Stimulated activated naive CD8-positive, alpha-beta T cell treated with anti-CD3 and anti-CD28 coated beads, Interleukin-15, Interleukin-2, amounts not matched to agents 100 ng/mL and 50 ng/mL, for 24 hours (primary cell): ENCODE measurements around the gene NOM1.
"Not testable (repeated sequence)": the region's sequence is repeated elsewhere in the genome, so short reads cannot be mapped to it uniquely, and the experiment has no call there.

Experiments
- H3K27ac Mint-ChIP-seq: one replicate; pipeline ENCODE4 v1.8.0; 2021; ENCODE audit warnings: mild to moderate bottlenecking, mixed read lengths
- H3K27me3 Mint-ChIP-seq: one replicate; pipeline ENCODE4 v1.8.0; 2021; ENCODE audit warnings: mixed read lengths
- H3K36me3 Mint-ChIP-seq: one replicate; pipeline ENCODE4 v1.8.0; 2021; ENCODE audit warnings: low read depth, mixed read lengths
- H3K4me1 Mint-ChIP-seq: one replicate; pipeline ENCODE4 v1.8.0; 2021; ENCODE audit warnings: low read depth, mixed read lengths
- H3K4me3 Mint-ChIP-seq: one replicate; pipeline ENCODE4 v1.8.0; 2021; ENCODE audit warnings: mild to moderate bottlenecking, mixed read lengths
- H3K9me3 Mint-ChIP-seq: one replicate; pipeline ENCODE4 v1.8.0; 2021; ENCODE audit warnings: mixed read lengths

NOM1 gene

GRCh38 chr7:156949541-156950380 is at the start of gene NOM1:
Gene NOM1, plus strand, starts transcription at chr7:156949712. Its CDS starts 26 bp downstream, at chr7:156949738.
- peaks cover 32% of the 10 kb centered on the region for H3K36me3 Mint-ChIP-seq
- H3K9me3 Mint-ChIP-seq: no peaks in the 10 kb centered on the region
- peak within 1 kb of the TSS; percentile 97 for H3K4me3 Mint-ChIP-seq
- peaks cover 37% of the 10 kb centered on the region for H3K4me1 Mint-ChIP-seq
- H3K27ac Mint-ChIP-seq: peak within 1 kb of the TSS; percentile 91
- peaks cover 12% of the 10 kb centered on the region for H3K27me3 Mint-ChIP-seq

GRCh38 chr7:156900093-156900492 is 49.4 kb upstream of the NOM1 start:
- H3K4me1 Mint-ChIP-seq: peaks cover 38% of the 10 kb centered on the region
- H3K36me3 Mint-ChIP-seq, H3K9me3 Mint-ChIP-seq, H3K27ac Mint-ChIP-seq, H3K4me3 Mint-ChIP-seq, H3K27me3 Mint-ChIP-seq: not testable (repeated sequence)

- peaks cover 3% of the 10 kb centered on the region for H3K27me3 Mint-ChIP-seq
- H3K4me1 Mint-ChIP-seq: peaks cover 19% of the 10 kb centered on the region
- no peak overlapping the region for H3K27ac Mint-ChIP-seq
- no peaks in the 10 kb centered on the region for H3K9me3 Mint-ChIP-seq
- H3K4me3 Mint-ChIP-seq: no peak overlapping the region
- H3K36me3 Mint-ChIP-seq: no peaks in the 10 kb centered on the region
These were observed 46.1 kb upstream of the NOM1 start for GRCh38 chr7:156903232-156903909.

- H3K9me3 Mint-ChIP-seq: no peaks in the 10 kb centered on the region
- H3K4me1 Mint-ChIP-seq: peaks cover 24% of the 10 kb centered on the region
- H3K27ac Mint-ChIP-seq: no peak overlapping the region
- peaks cover 6% of the 10 kb centered on the region for H3K27me3 Mint-ChIP-seq
- no peak overlapping the region for H3K4me3 Mint-ChIP-seq
- H3K36me3 Mint-ChIP-seq: no peaks in the 10 kb centered on the region
These were observed 43.3 kb upstream of the NOM1 start for GRCh38 chr7:156906200-156906649.

- Mint-ChIP-seq H3K36me3 (no peaks in the 10 kb centered on the region), H3K27me3 (peaks cover 9% of the 10 kb centered on the region), H3K9me3 (no peaks in the 10 kb centered on the region), H3K4me1 (peaks cover 16% of the 10 kb centered on the region), H3K27ac (no peak overlapping the region), H3K4me3 (no peak overlapping the region)
These were observed 41.9 kb upstream of the NOM1 start for GRCh38 chr7:156907656-156908055.

- H3K36me3 Mint-ChIP-seq, H3K9me3 Mint-ChIP-seq, H3K27ac Mint-ChIP-seq, H3K4me1 Mint-ChIP-seq, H3K4me3 Mint-ChIP-seq: not testable (repeated sequence)
- peaks cover 15% of the 10 kb centered on the region for H3K27me3 Mint-ChIP-seq
These were observed 39.8 kb upstream of the NOM1 start for GRCh38 chr7:156909574-156910252.

GRCh38 chr7:156918635-156919034 is 30.9 kb upstream of the NOM1 start:
- no peak overlapping the region for H3K27ac Mint-ChIP-seq
- peaks cover 40% of the 10 kb centered on the region for H3K4me1 Mint-ChIP-seq
- peaks cover 49% of the 10 kb centered on the region for H3K27me3 Mint-ChIP-seq
- no peak overlapping the region for H3K4me3 Mint-ChIP-seq
- H3K9me3 Mint-ChIP-seq: peaks cover 2% of the 10 kb centered on the region
- H3K36me3 Mint-ChIP-seq: no peaks in the 10 kb centered on the region

- Mint-ChIP-seq H3K27ac (no peak overlapping the region), H3K36me3 (no peaks in the 10 kb centered on the region), H3K4me1 (peaks cover 45% of the 10 kb centered on the region), H3K27me3 (peaks cover 47% of the 10 kb centered on the region), H3K4me3 (no peak overlapping the region), H3K9me3 (peaks cover 2% of the 10 kb centered on the region)
These were observed 30.3 kb upstream of the NOM1 start for GRCh38 chr7:156919132-156919713.

GRCh38 chr7:156920076-156920475 is 29.4 kb upstream of the NOM1 start:
- H3K4me1 Mint-ChIP-seq: peaks cover 48% of the 10 kb centered on the region
- peaks cover 2% of the 10 kb centered on the region for H3K9me3 Mint-ChIP-seq
- H3K27me3 Mint-ChIP-seq: peaks cover 51% of the 10 kb centered on the region
- no peak overlapping the region for H3K4me3 Mint-ChIP-seq
- H3K27ac Mint-ChIP-seq: no peak overlapping the region
- H3K36me3 Mint-ChIP-seq: no peaks in the 10 kb centered on the region

- H3K27ac Mint-ChIP-seq, H3K4me3 Mint-ChIP-seq, H3K36me3 Mint-ChIP-seq, H3K9me3 Mint-ChIP-seq: not testable (repeated sequence)
- Mint-ChIP-seq H3K27me3 (peaks cover 47% of the 10 kb centered on the region), H3K4me1 (peaks cover 48% of the 10 kb centered on the region)
These were observed 28.8 kb upstream of the NOM1 start for GRCh38 chr7:156920487-156921373.

- Mint-ChIP-seq H3K4me1 (peaks cover 48% of the 10 kb centered on the region), H3K27me3 (peaks cover 38% of the 10 kb centered on the region), H3K4me3 (peak overlapping the region; percentile 55)
- not testable (repeated sequence) for H3K36me3 Mint-ChIP-seq, H3K27ac Mint-ChIP-seq, H3K9me3 Mint-ChIP-seq
These were observed 27.2 kb upstream of the NOM1 start for GRCh38 chr7:156922304-156922703.

GRCh38 chr7:156925821-156926220 is 23.7 kb upstream of the NOM1 start:
- H3K36me3 Mint-ChIP-seq: not testable (repeated sequence)
- peaks cover 35% of the 10 kb centered on the region for H3K27me3 Mint-ChIP-seq

GRCh38 chr7:156927571-156928405 is 21.7 kb upstream of the NOM1 start:
- no peaks in the 10 kb centered on the region for H3K36me3 Mint-ChIP-seq
- peaks cover 39% of the 10 kb centered on the region for H3K27me3 Mint-ChIP-seq
- H3K4me3 Mint-ChIP-seq: no peak overlapping the region
- peaks cover 33% of the 10 kb centered on the region for H3K4me1 Mint-ChIP-seq
- H3K27ac Mint-ChIP-seq: no peak overlapping the region
- H3K9me3 Mint-ChIP-seq: peaks cover 2% of the 10 kb centered on the region

More at GRCh38 chr7:156925821-156926220, 23.7 kb upstream of the NOM1 start:
- peaks cover 44% of the 10 kb centered on the region for H3K4me1 Mint-ChIP-seq
- not testable (repeated sequence) for H3K4me3 Mint-ChIP-seq, H3K9me3 Mint-ChIP-seq, H3K27ac Mint-ChIP-seq
